ENCODE data around the gene ETHE1. TPM values are rescaled to one million over a fixed set of nuclear protein-coding genes. Genes with fewer than 3 reads are reported as not detected.

The ETHE1 gene
- total RNA-seq, 3 donors from 2014 or later (not counting 1 experiment from before 2014, with no cell fraction given): 22.0 to 25.6 (median 24.6) TPM

- Mint-ChIP-seq H3K36me3 (no peaks in the 10 kb centered on the region), H3K27me3 (ENCODE audit: low read depth in 2 of 2) (peaks cover 0 to 3% of the 10 kb centered on the region in 2 donors), H3K9me3 (no peaks in the 10 kb centered on the region), H3K4me3 (no peak overlapping the region), H3K4me1 (peaks cover 5 to 38% of the 10 kb centered on the region in 2 donors), H3K27ac (peak overlapping the region; percentile 36 to 49)
- TF ChIP-seq CTCF (IDR thresholded peaks at IDR 0.05): no peak
- intact Hi-C loops (cut with micrococcal nuclease): no loop called here
- 65% methylated on average over 4 of the region's 4 CpGs for WGBS (ENCODE audit: insufficient coverage)
- H3K27ac ChIP-seq (ENCODE audit: low read length): no peak overlapping the region
- no peaks in the 10 kb centered on the region for H3K36me3 ChIP-seq (ENCODE audit: control insufficient read depth, insufficient read depth, low read length)
- no peaks in the 10 kb centered on the region for H3K9me3 ChIP-seq (ENCODE audit: control insufficient read depth, insufficient read depth, low read length)
- no peak for ATAC-seq
- DNase-seq: no peak
- H3K27me3 ChIP-seq (ENCODE audit: control insufficient read depth, insufficient read depth, low read length): no peaks in the 10 kb centered on the region
- H3K4me1 ChIP-seq (ENCODE audit: control insufficient read depth, insufficient read depth, low read length): peaks cover 23% of the 10 kb centered on the region
- no peak overlapping the region for H3K4me3 ChIP-seq (ENCODE audit: low read length)
These were observed 59.3 kb downstream of the ETHE1 start for GRCh38 chr19:43467730-43468129.

GRCh38 chr19:43467276-43467675, 59.7 kb downstream of the ETHE1 start:
- H3K4me1 Mint-ChIP-seq: peaks cover 5 to 38% of the 10 kb centered on the region in 2 donors
- no peaks in the 10 kb centered on the region for H3K27me3 ChIP-seq (ENCODE audit: control insufficient read depth, insufficient read depth, low read length)
- no peak overlapping the region for H3K4me3 Mint-ChIP-seq
- TF ChIP-seq CTCF (IDR thresholded peaks at IDR 0.05): no peak
- peaks cover 0 to 3% of the 10 kb centered on the region in 2 donors for H3K27me3 Mint-ChIP-seq (ENCODE audit: low read depth in 2 of 2)
- WGBS (ENCODE audit: insufficient coverage): 88% methylated on average over 6 of the region's 6 CpGs
- DNase-seq (no peak), ATAC-seq (no peak)
- intact Hi-C loops (cut with micrococcal nuclease): no loop called here
- H3K4me1 ChIP-seq (ENCODE audit: control insufficient read depth, insufficient read depth, low read length): peaks cover 25% of the 10 kb centered on the region
- no peaks in the 10 kb centered on the region for H3K36me3 ChIP-seq (ENCODE audit: control insufficient read depth, insufficient read depth, low read length)
- H3K9me3 ChIP-seq (ENCODE audit: control insufficient read depth, insufficient read depth, low read length): no peaks in the 10 kb centered on the region
- no peak overlapping the region for H3K27ac ChIP-seq (ENCODE audit: low read length)
- peak overlapping the region; percentile 16 to 49 for H3K27ac Mint-ChIP-seq
- no peaks in the 10 kb centered on the region for H3K9me3 Mint-ChIP-seq
- H3K36me3 Mint-ChIP-seq: no peaks in the 10 kb centered on the region
- H3K4me3 ChIP-seq (ENCODE audit: low read length): no peak overlapping the region

- no peak overlapping the region for H3K4me3 Mint-ChIP-seq
- Histone ChIP-seq H3K4me1 (ENCODE audit: control insufficient read depth, insufficient read depth, low read length) (peaks cover 25% of the 10 kb centered on the region), H3K4me3 (ENCODE audit: low read length) (no peak overlapping the region), H3K9me3 (ENCODE audit: control insufficient read depth, insufficient read depth, low read length) (no peaks in the 10 kb centered on the region), H3K27me3 (ENCODE audit: control insufficient read depth, insufficient read depth, low read length) (no peaks in the 10 kb centered on the region), H3K27ac (ENCODE audit: low read length) (no peak overlapping the region), H3K36me3 (ENCODE audit: control insufficient read depth, insufficient read depth, low read length) (no peaks in the 10 kb centered on the region)
- no peak for DNase-seq
- ATAC-seq: no peak
- 100% methylated on average over 1 of the region's 1 CpG for WGBS (ENCODE audit: insufficient coverage)
- H3K4me1 Mint-ChIP-seq: peaks cover 5 to 38% of the 10 kb centered on the region in 2 donors
- peaks cover 0 to 3% of the 10 kb centered on the region in 2 donors for H3K27me3 Mint-ChIP-seq (ENCODE audit: low read depth in 2 of 2)
- TF ChIP-seq CTCF (IDR thresholded peaks at IDR 0.05): no peak
- no peaks in the 10 kb centered on the region for H3K36me3 Mint-ChIP-seq
- H3K27ac Mint-ChIP-seq: peak overlapping the region; percentile 16 to 49
- no peaks in the 10 kb centered on the region for H3K9me3 Mint-ChIP-seq
- intact Hi-C loops (cut with micrococcal nuclease): no loop called here
These were observed 60.2 kb downstream of the ETHE1 start for GRCh38 chr19:43466793-43467192.

- intact Hi-C loops (cut with micrococcal nuclease): no loop called here
- DNase-seq: peak in 1 of 2 donors; percentile 26
These were observed 61.4 kb downstream of the ETHE1 start, which contains the start of gene LYPD3 for GRCh38 chr19:43465468-43466120. Gene LYPD3, minus strand, starts transcription at chr19:43465608. Its CDS starts 37 bp downstream, at chr19:43465571.

More at GRCh38 chr19:43465468-43466120, 61.4 kb downstream of the ETHE1 start, which contains the start of gene LYPD3:
- peaks cover 5 to 38% of the 10 kb centered on the region in 2 donors for H3K4me1 Mint-ChIP-seq
- peak within 1 kb of the TSS; percentile 94 for H3K4me3 Mint-ChIP-seq
- no peaks in the 10 kb centered on the region for H3K36me3 ChIP-seq (ENCODE audit: control insufficient read depth, insufficient read depth, low read length)
- H3K27ac Mint-ChIP-seq: peak within 1 kb of the TSS; percentile 90 to 95
- H3K9me3 Mint-ChIP-seq: no peaks in the 10 kb centered on the region
- WGBS (ENCODE audit: insufficient coverage): 59% methylated on average over 24 of the region's 24 CpGs
- ATAC-seq: no peak
- no peaks in the 10 kb centered on the region for H3K27me3 ChIP-seq (ENCODE audit: control insufficient read depth, insufficient read depth, low read length)
- no peak for TF ChIP-seq CTCF (IDR thresholded peaks at IDR 0.05)
- peak within 1 kb of the TSS; percentile 85 for H3K27ac ChIP-seq (ENCODE audit: low read length)
- peaks cover 25% of the 10 kb centered on the region for H3K4me1 ChIP-seq (ENCODE audit: control insufficient read depth, insufficient read depth, low read length)
- H3K9me3 ChIP-seq (ENCODE audit: control insufficient read depth, insufficient read depth, low read length): no peaks in the 10 kb centered on the region
- H3K27me3 Mint-ChIP-seq (ENCODE audit: low read depth in 2 of 2): peaks cover 0 to 8% of the 10 kb centered on the region in 2 donors
- no peak within 1 kb of the TSS for H3K4me3 ChIP-seq (ENCODE audit: low read length)
- no peaks in the 10 kb centered on the region for H3K36me3 Mint-ChIP-seq

All from natural killer cell (primary cell).